Urinary bladder (tissue), 4 donors: ENCODE measurements around the gene GADD45B. TPM values are rescaled to one million over a fixed set of nuclear protein-coding genes. Genes with fewer than 3 reads are reported as not detected.

ENCODE experiments used
- DNase-seq: peaks from one replicate; pipeline ENCODE4 v3.0.0-alpha.2; 2015; ENCODE audit errors: extremely low spot score
- H3K27ac ChIP-seq: one replicate; pipeline ENCODE4 v1.5.1; 2013; ENCODE audit warnings: low read depth, mild to moderate bottlenecking, moderate library complexity
- H3K36me3 ChIP-seq: one replicate; pipeline ENCODE4 v1.6.1; 2013; ENCODE audit warnings: mild to moderate bottlenecking, moderate library complexity; ENCODE audit not compliant: insufficient read depth
- H3K4me1 ChIP-seq: one replicate; pipeline ENCODE4 v1.6.1; 2013; ENCODE audit warnings: mild to moderate bottlenecking, moderate library complexity; ENCODE audit not compliant: insufficient read depth
- H3K4me3 ChIP-seq: one replicate; pipeline ENCODE4 v1.5.1; 2013; ENCODE audit warnings: low read depth, low read length
- WGBS: extraction: QIAGEN DNeasy Blood & Tissue Kit; methylation state at CpG from one replicate; pipeline ENCODE4 v1.1.7; 2013; 5-methylcytosine and 5-hydroxymethylcytosine counted together
- polyA plus RNA-seq: library from polyadenylated mRNA; stranded (reverse); fragments of 200-250 nt; gene quantifications from one replicate; pipeline ENCODE4 v1.2.3, GENCODE V29; 2013
- total RNA-seq: library from RNA; depleted of rRNA; stranded (reverse); fragments of >200 nt; gene quantifications from one replicate; pipeline ENCODE4 v1.2.3, GENCODE V29; 2014
- donor health status: healthy with polysubstance abuse.
- donor health status: healthy.

The GADD45B gene
- total RNA-seq (23.2 TPM), polyA plus RNA-seq (163 TPM)

GRCh38 chr19:2475702-2476450, at the start of gene GADD45B:
GADD45B (plus strand) TSS chr19:2476127; CDS start chr19:2476359, 232 bp downstream.
- Histone ChIP-seq H3K36me3 (no peaks in the 10 kb centered on the region), H3K4me1 (no peaks in the 10 kb centered on the region), H3K4me3 (peak within 1 kb of the TSS; percentile 72), H3K27ac (peak within 1 kb of the TSS; percentile 56)
- under 1% methylated on average over 70 of the region's 70 CpGs for WGBS
- DNase-seq = peak; percentile 96

- Histone ChIP-seq H3K4me3 (peak overlapping the region; percentile 82), H3K4me1 (no peaks in the 10 kb centered on the region), H3K36me3 (peaks cover 2% of the 10 kb centered on the region), H3K27ac (no peak overlapping the region)
- no peak for DNase-seq
- WGBS = 4% methylated on average over 66 of the region's 66 CpGs
Observed at GRCh38 chr19:2426611-2427428, 49.1 kb upstream of the GADD45B start.

- DNase-seq = peak; percentile 92
- Histone ChIP-seq H3K27ac (peak within 1 kb of the TSS; percentile 96), H3K36me3 (peaks cover 2% of the 10 kb centered on the region), H3K4me1 (no peaks in the 10 kb centered on the region), H3K4me3 (peak within 1 kb of the TSS; percentile 82)
- WGBS = under 1% methylated on average over 77 of the region's 77 CpGs
Observed at GRCh38 chr19:2427429-2428320, 48.3 kb upstream of the GADD45B start, which contains the start of gene TIMM13. TIMM13 (minus strand) TSS chr19:2427586; CDS start chr19:2427533, 53 bp downstream.

GRCh38 chr19:2428321-2428690, 47.6 kb upstream of the GADD45B start:
- H3K27ac ChIP-seq = no peak overlapping the region
- no peak for DNase-seq
- 17% methylated on average over 25 of the region's 25 CpGs for WGBS
- peaks cover 2% of the 10 kb centered on the region for H3K36me3 ChIP-seq
- H3K4me1 ChIP-seq = no peaks in the 10 kb centered on the region
- no peak overlapping the region for H3K4me3 ChIP-seq

GRCh38 chr19:2428756-2429711, 46.9 kb upstream of the GADD45B start:
- Histone ChIP-seq H3K36me3 (peaks cover 2% of the 10 kb centered on the region), H3K4me3 (no peak overlapping the region), H3K4me1 (no peaks in the 10 kb centered on the region), H3K27ac (no peak overlapping the region)
- 63% methylated on average over 37 of the region's 37 CpGs for WGBS
- no peak for DNase-seq

GRCh38 chr19:2429917-2430535, 45.9 kb upstream of the GADD45B start:
- Histone ChIP-seq H3K4me1 (no peaks in the 10 kb centered on the region), H3K36me3 (peaks cover 3% of the 10 kb centered on the region), H3K4me3 (no peak overlapping the region), H3K27ac (no peak overlapping the region)
- DNase-seq = no peak
- WGBS = 87% methylated on average over 25 of the region's 25 CpGs

GRCh38 chr19:2431318-2432055, 44.4 kb upstream of the GADD45B start:
- no peak overlapping the region for H3K27ac ChIP-seq
- no peak overlapping the region for H3K4me3 ChIP-seq
- DNase-seq = no peak
- WGBS = 92% methylated on average over 37 of the region's 37 CpGs
- H3K36me3 ChIP-seq = peaks cover 3% of the 10 kb centered on the region
- no peaks in the 10 kb centered on the region for H3K4me1 ChIP-seq

GRCh38 chr19:2432131-2432848, 43.6 kb upstream of the GADD45B start:
- H3K4me1 ChIP-seq = peaks cover 1% of the 10 kb centered on the region
- H3K27ac ChIP-seq = no peak overlapping the region
- 98% methylated on average over 25 of the region's 25 CpGs for WGBS
- peaks cover 3% of the 10 kb centered on the region for H3K36me3 ChIP-seq
- no peak overlapping the region for H3K4me3 ChIP-seq
- DNase-seq = no peak

- Histone ChIP-seq H3K4me3 (no peak overlapping the region), H3K36me3 (peaks cover 3% of the 10 kb centered on the region), H3K27ac (no peak overlapping the region), H3K4me1 (peaks cover 1% of the 10 kb centered on the region)
- no peak for DNase-seq
- 93% methylated on average over 30 of the region's 30 CpGs for WGBS
Observed at GRCh38 chr19:2433854-2434253, 42.1 kb upstream of the GADD45B start.

- 94% methylated on average over 22 of the region's 22 CpGs for WGBS
- Histone ChIP-seq H3K27ac (no peak overlapping the region), H3K4me3 (no peak overlapping the region), H3K4me1 (peaks cover 1% of the 10 kb centered on the region), H3K36me3 (peaks cover 3% of the 10 kb centered on the region)
- DNase-seq = no peak
Observed at GRCh38 chr19:2434267-2434666, 41.7 kb upstream of the GADD45B start.

- Histone ChIP-seq H3K4me1 (peaks cover 1% of the 10 kb centered on the region), H3K27ac (no peak overlapping the region), H3K4me3 (no peak overlapping the region), H3K36me3 (peaks cover 3% of the 10 kb centered on the region)
- WGBS = 96% methylated on average over 42 of the region's 42 CpGs
- no peak for DNase-seq
Observed at GRCh38 chr19:2434721-2435265, 41.1 kb upstream of the GADD45B start.
